ENCODE results near the gene CAMK2A. TPM values are rescaled to one million over a fixed set of nuclear protein-coding genes. Genes with fewer than 3 reads are reported as not detected.

CAMK2A gene
- total and polyA plus RNA-seq, 10 donors, result 0.03 to 1.1 (median 0.66) TPM; not detected in 2

DNA sequence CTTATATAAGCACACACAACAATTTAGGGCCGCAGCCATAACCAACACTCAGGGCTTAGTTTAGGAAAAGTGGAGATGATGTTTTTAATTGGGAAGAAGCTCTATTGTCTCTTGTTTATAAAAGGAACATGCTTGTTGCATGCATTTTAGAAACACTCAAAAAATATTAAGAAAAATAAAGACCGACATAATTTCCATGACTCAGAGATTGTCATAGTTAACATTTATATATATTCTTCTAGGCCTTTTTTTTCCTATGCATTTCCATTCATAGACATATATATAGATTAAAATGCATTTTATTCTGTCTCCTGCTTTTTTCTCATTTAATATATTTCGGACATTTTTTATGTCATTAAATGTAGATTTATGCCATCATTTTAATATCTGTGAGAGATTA, 26.7 kb upstream of the CAMK2A start:
- Histone ChIP-seq H3K27me3 (replicated peaks in 1 of 7) (no peaks in the 10 kb centered on the region), H3K9me3 (no peaks in the 10 kb centered on the region), H3K36me3 (no peaks in the 10 kb centered on the region), H3K4me3 (no peak overlapping the region), H3K4me1 (peaks cover 0 to 7% (median 0%) of the 10 kb centered on the region in 6 donors), H3K27ac (no peak overlapping the region)
- no peak for DNase-seq
- intact Hi-C loops (cut with DNase I; ENCODE audit: low total_unique reads), result no loop called here
- TF ChIP-seq, protein P1, sequence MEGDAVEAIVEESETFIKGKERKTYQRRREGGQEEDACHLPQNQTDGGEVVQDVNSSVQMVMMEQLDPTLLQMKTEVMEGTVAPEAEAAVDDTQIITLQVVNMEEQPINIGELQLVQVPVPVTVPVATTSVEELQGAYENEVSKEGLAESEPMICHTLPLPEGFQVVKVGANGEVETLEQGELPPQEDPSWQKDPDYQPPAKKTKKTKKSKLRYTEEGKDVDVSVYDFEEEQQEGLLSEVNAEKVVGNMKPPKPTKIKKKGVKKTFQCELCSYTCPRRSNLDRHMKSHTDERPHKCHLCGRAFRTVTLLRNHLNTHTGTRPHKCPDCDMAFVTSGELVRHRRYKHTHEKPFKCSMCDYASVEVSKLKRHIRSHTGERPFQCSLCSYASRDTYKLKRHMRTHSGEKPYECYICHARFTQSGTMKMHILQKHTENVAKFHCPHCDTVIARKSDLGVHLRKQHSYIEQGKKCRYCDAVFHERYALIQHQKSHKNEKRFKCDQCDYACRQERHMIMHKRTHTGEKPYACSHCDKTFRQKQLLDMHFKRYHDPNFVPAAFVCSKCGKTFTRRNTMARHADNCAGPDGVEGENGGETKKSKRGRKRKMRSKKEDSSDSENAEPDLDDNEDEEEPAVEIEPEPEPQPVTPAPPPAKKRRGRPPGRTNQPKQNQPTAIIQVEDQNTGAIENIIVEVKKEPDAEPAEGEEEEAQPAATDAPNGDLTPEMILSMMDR (IDR thresholded peaks at IDR 0.05 in 8 of 11, conservative IDR thresholded peaks at IDR 0.05 in 3 of 11), result no peak
- no peak for TF ChIP-seq POLR2AphosphoS5 (IDR thresholded peaks at IDR 0.05)
- TF ChIP-seq POLR2A (IDR thresholded peaks at IDR 0.05), result no peak
- WGBS, 5 donors, result 92 to 97% (median 95%) methylated on average over 3 of the region's 3 CpGs

DNA sequence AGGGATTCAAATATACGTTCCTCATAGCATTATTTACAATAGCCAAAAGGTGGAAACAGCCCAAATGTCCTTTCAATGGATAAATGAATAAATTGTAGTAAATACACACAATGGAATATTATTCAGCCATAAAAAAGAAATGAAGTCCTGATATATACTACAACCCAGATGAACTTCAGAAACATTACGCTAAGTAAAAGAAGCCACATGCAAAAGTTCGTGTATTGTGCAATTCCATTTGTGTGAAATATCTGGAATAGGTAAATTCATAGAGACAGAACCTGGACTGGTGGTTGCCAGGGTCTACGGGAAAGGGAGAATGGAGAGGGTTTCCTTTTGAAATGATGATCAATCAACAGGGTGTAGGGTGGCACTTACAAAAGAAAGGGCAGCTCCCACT, 25.7 kb upstream of the CAMK2A start:
- WGBS, 5 donors, result 82 to 95% (median 89%) methylated on average over 4 of the region's 4 CpGs
- TF ChIP-seq POLR2A (IDR thresholded peaks at IDR 0.05), result no peak
- no peak for TF ChIP-seq POLR2AphosphoS5 (IDR thresholded peaks at IDR 0.05)
- TF ChIP-seq, protein P1 (IDR thresholded peaks at IDR 0.05 in 8 of 11, conservative IDR thresholded peaks at IDR 0.05 in 3 of 11), result no peak
- Histone ChIP-seq H3K27ac (no peak overlapping the region), H3K4me1 (peaks cover 0 to 7% (median 0%) of the 10 kb centered on the region in 6 donors), H3K36me3 (no peaks in the 10 kb centered on the region), H3K27me3 (replicated peaks in 1 of 7) (no peaks in the 10 kb centered on the region), H3K9me3 (no peaks in the 10 kb centered on the region), H3K4me3 (no peak overlapping the region)
- intact Hi-C loops (cut with DNase I; ENCODE audit: low total_unique reads), result no loop called here
- no peak for DNase-seq

DNA sequence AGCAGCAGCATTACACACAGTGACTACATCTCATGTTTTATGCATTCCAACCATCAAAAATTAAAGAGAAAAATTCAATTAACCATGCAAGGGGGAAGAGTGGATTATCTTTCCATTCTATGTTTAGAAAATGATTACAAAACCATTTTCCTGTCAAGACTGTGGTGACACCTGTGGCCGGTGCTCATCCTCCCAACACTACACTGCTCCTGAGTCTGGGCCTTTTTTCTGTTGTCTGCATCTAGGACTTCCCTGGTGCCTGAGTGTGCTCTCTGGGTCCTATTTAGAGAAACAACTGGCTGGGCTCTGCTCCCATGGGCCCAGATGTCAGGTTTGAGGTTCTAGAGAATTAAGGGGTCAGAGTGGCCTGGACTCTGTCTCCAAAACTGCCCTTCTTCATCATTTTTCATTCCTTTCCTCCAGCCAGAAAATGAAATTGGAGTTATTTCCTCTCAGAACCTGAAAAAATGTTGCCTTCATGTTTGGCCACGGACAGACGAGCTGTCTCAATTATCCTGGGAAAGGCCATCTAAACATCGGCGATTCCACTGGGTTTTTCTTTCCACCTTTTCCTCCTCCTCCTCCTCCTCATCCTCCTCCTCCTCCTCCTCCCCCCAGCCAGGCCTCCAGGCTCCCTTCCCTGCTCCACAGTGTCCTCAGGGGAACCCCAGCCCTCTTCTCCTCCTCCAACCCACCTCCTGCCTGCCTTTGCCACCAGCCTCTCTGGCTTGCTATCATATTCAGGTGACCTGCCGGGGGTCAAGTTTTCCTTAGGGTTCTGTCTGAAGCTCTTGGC, 24.5 kb upstream of the CAMK2A start:
- no peak for DNase-seq
- intact Hi-C loops (cut with DNase I; ENCODE audit: low total_unique reads), result no loop called here
- Histone ChIP-seq H3K9me3 (no peaks in the 10 kb centered on the region), H3K27me3 (replicated peaks in 1 of 7) (no peaks in the 10 kb centered on the region), H3K36me3 (no peaks in the 10 kb centered on the region), H3K4me3 (no peak overlapping the region), H3K27ac (no peak overlapping the region), H3K4me1 (peaks cover 0 to 7% (median 0%) of the 10 kb centered on the region in 6 donors)
- 57 to 78% (median 65%) methylated on average over 6 of the region's 6 CpGs for WGBS, 5 donors
- no peak for TF ChIP-seq POLR2AphosphoS5 (IDR thresholded peaks at IDR 0.05)
- TF ChIP-seq, protein P1 (IDR thresholded peaks at IDR 0.05 in 8 of 11, conservative IDR thresholded peaks at IDR 0.05 in 3 of 11), result no peak
- no peak for TF ChIP-seq POLR2A (IDR thresholded peaks at IDR 0.05)

DNA sequence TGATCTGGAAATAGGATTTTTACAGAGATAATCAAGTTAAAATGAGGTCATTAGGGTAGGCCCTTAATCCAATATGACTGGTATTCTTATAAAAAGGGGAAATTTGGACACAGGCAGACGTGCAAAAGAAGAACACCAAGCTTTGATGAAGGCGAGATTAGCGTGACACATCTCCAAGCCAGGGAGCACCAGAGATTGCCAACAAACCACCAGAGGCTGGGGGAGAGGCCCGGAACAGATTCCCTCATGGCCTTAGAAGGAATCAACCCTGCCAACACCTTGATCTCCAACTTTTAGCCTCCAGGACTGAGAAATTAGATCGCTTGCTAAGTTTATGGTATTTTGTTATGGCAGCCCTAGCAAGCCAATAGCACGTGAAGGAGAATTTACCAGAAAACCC, 23.9 kb upstream of the CAMK2A start:
- H3K9me3 ChIP-seq, result no peaks in the 10 kb centered on the region
- intact Hi-C loops (cut with DNase I; ENCODE audit: low total_unique reads), result no loop called here

More for the DNA sequence above, 23.9 kb upstream of the CAMK2A start:
- peaks cover 0 to 7% (median 0%) of the 10 kb centered on the region in 6 donors for H3K4me1 ChIP-seq
- no peaks in the 10 kb centered on the region for H3K36me3 ChIP-seq
- no peak overlapping the region for H3K4me3 ChIP-seq
- 77 to 89% (median 84%) methylated on average over 6 of the region's 6 CpGs for WGBS, 5 donors
- TF ChIP-seq, protein P1 (IDR thresholded peaks at IDR 0.05 in 8 of 11, conservative IDR thresholded peaks at IDR 0.05 in 3 of 11), result no peak
- TF ChIP-seq POLR2A (IDR thresholded peaks at IDR 0.05), result no peak
- TF ChIP-seq POLR2AphosphoS5 (IDR thresholded peaks at IDR 0.05), result no peak
- no peak overlapping the region for H3K27ac ChIP-seq
- DNase-seq, result no peak
- H3K27me3 ChIP-seq (replicated peaks in 1 of 7), result no peaks in the 10 kb centered on the region

Measured in spleen (tissue), 11 donors.